Esophagus squamous epithelium (tissue), 4 donors: ENCODE data around the gene SYNGR2.

Experiments used
- CTCF ChIP-seq, 6 experiments: fragments of 450-650 bp in 4 of 6; fragments of 200-600 bp in 2 of 6; sonication (generic) in 2 of 6; IDR thresholded peaks; one replicate each; pipeline ENCODE4 v1.5.1; 2016 to 2019; ENCODE audit warnings: antibody characterized with exemption in 6 of 6, mild to moderate bottlenecking in 4 of 6, moderate library complexity in 4 of 6
- POLR2A ChIP-seq, 4 donors: fragments of 450-650 bp; IDR thresholded peaks; one replicate each; pipeline ENCODE4 v1.6.1; 2017; ENCODE audit warnings: antibody characterized with exemption in 4 of 4, mild to moderate bottlenecking in 4 of 4, moderate library complexity in 3 of 4

- no peak for TF ChIP-seq CTCF (IDR thresholded peaks at IDR 0.05)
- no peak for TF ChIP-seq POLR2A (IDR thresholded peaks at IDR 0.05)
These were observed 40.1 kb downstream of the SYNGR2 start for GRCh38 chr17:78208486-78208885.
